Upper lobe of left lung (tissue), 6 donors: ENCODE data around the gene ACY1. TPM values are rescaled to one million over a fixed set of nuclear protein-coding genes. Genes with fewer than 3 reads are reported as not detected.

Experiments used
- ATAC-seq, 2 donors: fragments of 200-7000 bp; cut with Tn5 transposase; one replicate each; pipeline ENCODE4 v1.9.1; 2022; ENCODE audit warnings: mild to moderate bottlenecking in 2 of 2, moderate library complexity in 2 of 2; ENCODE audit not compliant: low FRiP score in 2 of 2
- DNase-seq, 2 donors: peaks; one replicate each; pipeline ENCODE4 v3.0.0-alpha.2; 2019 to 2020
- H3K27ac ChIP-seq, 4 donors: fragments of 200-600 bp; sonication (generic); one replicate each; pipeline ENCODE4 v1.5.1; 2016 to 2019
- H3K27me3 ChIP-seq, 4 donors: fragments of 200-600 bp; sonication (generic); one replicate each; pipeline ENCODE4 v1.5.1; 2017 to 2019
- H3K36me3 ChIP-seq, 4 donors: fragments of 200-600 bp; sonication (generic); one replicate each; pipeline ENCODE4 v1.5.1; 2016 to 2019
- H3K4me1 ChIP-seq, 4 donors: fragments of 200-600 bp; sonication (generic); one replicate each; pipeline ENCODE4 v1.5.1; 2018 to 2019
- H3K4me3 ChIP-seq, 4 donors: fragments of 200-600 bp; sonication (generic); one replicate each; pipeline ENCODE4 v1.5.1; 2017 to 2019; ENCODE audit warnings: mild to moderate bottlenecking in 2 of 4, moderate library complexity in 1 of 4
- H3K9me3 ChIP-seq, 4 donors: fragments of 200-600 bp; sonication (generic); one replicate each; pipeline ENCODE4 v1.5.1; 2018 to 2019
- EP300 ChIP-seq, 4 donors: sonication (generic); formaldehyde crosslinking; IDR thresholded peaks; one replicate each; pipeline ENCODE4 v1.5.1; 2017; ENCODE audit warnings: antibody characterized with exemption in 4 of 4, control low read depth in 2 of 4
- POLR2A ChIP-seq, 4 donors: fragments of 450-650 bp; IDR thresholded peaks; one replicate each; pipeline ENCODE4 v1.5.1; 2016 to 2017; ENCODE audit warnings: antibody characterized with exemption in 4 of 4, mild to moderate bottlenecking in 2 of 4
- POLR2AphosphoS5 ChIP-seq, 2 donors: sonication (generic); formaldehyde crosslinking; IDR thresholded peaks; one replicate each; pipeline ENCODE4 v1.5.1; 2017; ENCODE audit warnings: antibody characterized with exemption in 2 of 2
- WGBS, 2 donors: methylation state at CpG; one replicate each; pipeline ENCODE4 v1.1.5; 2017 to 2018; 5-methylcytosine and 5-hydroxymethylcytosine counted together
- total RNA-seq, 6 donors: library from RNA; depleted of rRNA in 4 of 6; stranded (reverse); fragments of >200 nt in 4 of 6; gene quantifications; one replicate each; pipeline versions ENCODE4 v1.1.0 to v1.2.1, GENCODE V29; 2016 to 2021
- TF ChIP-seq, protein P1 (sequence below), 6 experiments: fragments of 450-650 bp in 4 of 6; fragments of 200-600 bp in 2 of 6; sonication (generic) in 2 of 6; IDR thresholded peaks; one replicate each; pipeline ENCODE4 v1.5.1; 2016 to 2019; ENCODE audit warnings: antibody characterized with exemption in 6 of 6
- donor health status: DM: no; HTN: no; CAD: no; lungs with moderate emphysema.
- donor health status: DM: no; HTN: yes; CAD: no; lungs with severe emphysema.

The ACY1 gene
- total RNA-seq, 6 donors from 2014 or later = 17.4 to 65.0 (median 35.9) TPM

DNA sequence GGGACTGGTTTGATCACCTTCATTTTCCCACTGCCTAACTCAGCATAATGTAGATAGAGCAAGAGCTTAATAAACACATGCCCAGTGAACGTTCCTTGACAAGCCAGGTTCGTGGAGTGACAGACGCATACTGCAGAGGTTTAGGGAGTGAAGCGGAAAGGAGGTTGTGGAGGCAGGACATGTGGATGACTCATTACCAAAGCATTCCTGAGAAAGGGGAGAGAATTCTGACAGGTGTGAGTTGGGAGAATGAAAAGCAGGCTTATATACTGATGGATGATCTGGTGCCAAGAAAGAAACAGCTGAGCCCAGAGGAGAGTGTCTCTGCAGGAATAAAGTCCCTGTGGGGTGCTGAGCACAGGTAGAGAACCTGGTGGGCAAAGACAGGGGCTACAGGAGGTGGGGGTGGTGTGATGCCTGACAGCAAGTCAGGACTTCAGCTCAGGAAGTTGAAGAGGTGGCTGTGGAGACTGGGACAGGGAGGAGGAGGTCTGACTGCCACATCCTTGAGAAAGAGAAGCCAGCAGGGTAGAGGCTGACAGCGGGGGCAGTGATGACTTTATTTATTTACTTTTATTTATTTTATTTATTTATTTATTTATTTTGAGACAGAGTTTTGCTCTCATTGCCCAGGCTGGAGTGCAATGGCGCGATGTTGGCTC lies 14.7 kb downstream of the ACY1 start:
- Histone ChIP-seq H3K27ac (no peak overlapping the region), H3K9me3 (no peaks in the 10 kb centered on the region), H3K36me3 (peaks cover 12 to 19% (median 16%) of the 10 kb centered on the region in 4 donors), H3K4me3 (no peak overlapping the region), H3K27me3 (no peaks in the 10 kb centered on the region), H3K4me1 (peaks cover 19 to 32% (median 26%) of the 10 kb centered on the region in 4 donors)
- 62 to 65% methylated on average over 7 of the region's 7 CpGs for WGBS, 2 donors
- no peak for DNase-seq
- ATAC-seq = no peak
- no peak for TF ChIP-seq EP300 (IDR thresholded peaks at IDR 0.05)
- TF ChIP-seq, protein P1, sequence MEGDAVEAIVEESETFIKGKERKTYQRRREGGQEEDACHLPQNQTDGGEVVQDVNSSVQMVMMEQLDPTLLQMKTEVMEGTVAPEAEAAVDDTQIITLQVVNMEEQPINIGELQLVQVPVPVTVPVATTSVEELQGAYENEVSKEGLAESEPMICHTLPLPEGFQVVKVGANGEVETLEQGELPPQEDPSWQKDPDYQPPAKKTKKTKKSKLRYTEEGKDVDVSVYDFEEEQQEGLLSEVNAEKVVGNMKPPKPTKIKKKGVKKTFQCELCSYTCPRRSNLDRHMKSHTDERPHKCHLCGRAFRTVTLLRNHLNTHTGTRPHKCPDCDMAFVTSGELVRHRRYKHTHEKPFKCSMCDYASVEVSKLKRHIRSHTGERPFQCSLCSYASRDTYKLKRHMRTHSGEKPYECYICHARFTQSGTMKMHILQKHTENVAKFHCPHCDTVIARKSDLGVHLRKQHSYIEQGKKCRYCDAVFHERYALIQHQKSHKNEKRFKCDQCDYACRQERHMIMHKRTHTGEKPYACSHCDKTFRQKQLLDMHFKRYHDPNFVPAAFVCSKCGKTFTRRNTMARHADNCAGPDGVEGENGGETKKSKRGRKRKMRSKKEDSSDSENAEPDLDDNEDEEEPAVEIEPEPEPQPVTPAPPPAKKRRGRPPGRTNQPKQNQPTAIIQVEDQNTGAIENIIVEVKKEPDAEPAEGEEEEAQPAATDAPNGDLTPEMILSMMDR (IDR thresholded peaks at IDR 0.05) = no peak

DNA sequence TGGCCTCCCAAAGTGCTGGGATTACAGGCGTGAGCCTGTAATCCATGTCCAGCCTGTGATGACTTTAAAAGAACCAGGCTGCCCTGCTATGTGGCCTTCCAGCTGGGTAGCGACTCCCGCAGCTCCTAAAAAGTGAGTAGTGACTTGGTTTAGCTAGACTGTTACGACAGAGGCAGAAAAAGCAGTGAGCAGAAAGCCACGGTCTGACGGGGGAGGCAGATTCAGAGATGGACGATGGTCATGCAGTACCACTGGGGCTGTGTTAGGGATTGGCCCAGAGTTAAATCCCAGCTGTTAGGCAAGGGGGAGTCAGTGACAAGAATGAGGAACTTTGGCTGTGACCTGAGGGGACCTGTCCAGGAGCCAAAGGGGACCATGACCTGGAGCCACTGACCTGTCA lies 15.4 kb downstream of the ACY1 start:
- Histone ChIP-seq H3K27me3 (no peaks in the 10 kb centered on the region), H3K4me1 (peaks cover 19 to 25% (median 21%) of the 10 kb centered on the region in 4 donors), H3K27ac (no peak overlapping the region), H3K9me3 (no peaks in the 10 kb centered on the region), H3K4me3 (no peak overlapping the region), H3K36me3 (peaks cover 9 to 12% (median 10%) of the 10 kb centered on the region in 4 donors)
- TF ChIP-seq POLR2AphosphoS5 (IDR thresholded peaks at IDR 0.05) = no peak
- 74 to 75% methylated on average over 4 to 7 of the region's 7 CpGs for WGBS, 2 donors
- ATAC-seq = no peak
- no peak for DNase-seq

DNA sequence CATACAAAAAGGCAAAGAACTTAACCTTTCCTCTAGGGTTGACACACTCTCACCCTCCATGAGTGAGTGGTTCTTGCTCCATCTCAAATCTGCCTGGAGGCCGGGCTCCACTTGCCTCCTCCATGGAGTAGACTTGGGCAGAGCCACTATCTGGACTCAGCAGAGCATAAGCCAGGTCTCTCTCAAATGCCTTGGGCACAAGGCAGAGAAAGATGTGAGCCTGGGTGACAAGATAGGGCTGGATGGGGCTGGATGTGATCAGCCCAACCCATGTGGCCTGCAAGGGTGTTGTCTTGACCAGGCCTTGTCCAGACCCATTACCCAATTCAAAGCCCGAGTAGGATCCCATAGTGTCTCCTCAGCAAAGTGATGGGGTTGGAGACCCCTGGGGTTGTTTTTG lies 16.5 kb downstream of the ACY1 start:
- Histone ChIP-seq H3K9me3 (no peaks in the 10 kb centered on the region), H3K4me1 (peaks cover 9 to 27% (median 14%) of the 10 kb centered on the region in 4 donors), H3K4me3 (no peak overlapping the region), H3K27me3 (no peaks in the 10 kb centered on the region), H3K36me3 (peaks cover 0 to 1% (median under 1%) of the 10 kb centered on the region in 4 donors), H3K27ac (no peak overlapping the region)
- no peak for DNase-seq
- WGBS, 2 donors = 91 to 96% methylated on average over 2 of the region's 2 CpGs
- ATAC-seq = no peak
- no peak for TF ChIP-seq POLR2A (IDR thresholded peaks at IDR 0.05)
- TF ChIP-seq POLR2AphosphoS5 (IDR thresholded peaks at IDR 0.05) = no peak
- TF ChIP-seq, protein P1 (IDR thresholded peaks at IDR 0.05) = no peak
- TF ChIP-seq EP300 (IDR thresholded peaks at IDR 0.05) = no peak

DNA sequence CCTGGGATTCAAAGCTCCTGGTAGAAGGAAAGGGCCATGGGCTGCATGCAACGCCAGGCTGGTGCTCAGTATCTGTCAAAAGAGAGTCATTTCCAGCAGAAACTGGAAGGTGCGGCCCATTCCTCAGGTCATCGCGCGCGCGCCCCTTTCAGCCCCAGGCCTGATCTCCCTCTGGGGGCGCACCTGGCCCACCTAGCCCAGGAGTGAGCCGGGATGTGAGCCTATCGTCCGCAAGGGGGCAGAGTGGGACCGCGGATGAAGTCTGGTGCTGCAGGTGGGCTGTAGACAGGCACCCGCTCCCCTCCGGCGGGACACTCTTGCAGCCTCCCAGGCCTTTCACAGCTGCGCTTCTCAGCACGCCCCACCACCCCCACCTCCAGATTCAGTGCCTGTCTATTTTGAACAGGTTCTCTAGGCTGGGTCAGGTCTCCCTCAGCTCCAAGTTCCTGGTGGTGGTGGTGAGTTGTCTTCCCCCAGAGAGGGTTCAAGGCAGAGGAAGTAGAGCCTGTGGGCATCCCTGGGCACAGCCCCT lies 18.2 kb downstream of the ACY1 start:
- H3K9me3 ChIP-seq = no peaks in the 10 kb centered on the region
- no peak overlapping the region for H3K4me3 ChIP-seq
- DNase-seq = peak; percentile 75 to 87
- peaks cover 19 to 36% (median 24%) of the 10 kb centered on the region in 4 donors for H3K4me1 ChIP-seq
- H3K36me3 ChIP-seq = no peaks in the 10 kb centered on the region
- TF ChIP-seq, protein P1 (IDR thresholded peaks at IDR 0.05) = peak; percentile 81 to 97 (median 96)
- TF ChIP-seq POLR2AphosphoS5 (IDR thresholded peaks at IDR 0.05) = no peak
- ATAC-seq = peak; percentile 68 to 82
- H3K27me3 ChIP-seq = no peaks in the 10 kb centered on the region
- H3K27ac ChIP-seq = peak overlapping the region in 1 of 4 donors; percentile 23
- 2 to 3% methylated on average over 5 to 18 of the region's 18 CpGs for WGBS, 2 donors

DNA sequence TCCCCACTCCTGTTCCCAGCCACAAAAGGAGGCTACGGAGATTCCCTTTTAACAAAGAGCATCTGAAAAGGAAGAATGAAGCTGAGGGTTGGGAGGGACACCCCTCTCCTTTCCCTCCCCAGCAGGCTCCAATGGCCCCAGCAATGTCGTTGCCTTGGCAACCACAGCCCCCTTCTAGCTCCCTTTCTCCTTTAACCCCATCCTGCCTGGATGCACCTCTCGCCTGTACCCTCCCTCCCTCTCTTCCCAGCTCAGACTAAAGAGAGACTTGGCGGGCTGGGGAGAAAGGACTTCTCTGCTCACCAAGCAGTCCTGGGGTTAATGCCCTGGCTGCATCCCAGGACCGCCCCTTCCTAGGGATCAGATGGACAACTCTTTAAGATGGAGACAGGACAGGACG lies 19.4 kb downstream of the ACY1 start:
- no peak for DNase-seq
- no peak for ATAC-seq
- no peaks in the 10 kb centered on the region for H3K36me3 ChIP-seq
- H3K27ac ChIP-seq = no peak overlapping the region
- TF ChIP-seq POLR2AphosphoS5 (IDR thresholded peaks at IDR 0.05) (no peak), EP300 (IDR thresholded peaks at IDR 0.05) (no peak), POLR2A (IDR thresholded peaks at IDR 0.05) (no peak)
- TF ChIP-seq, protein P1 (IDR thresholded peaks at IDR 0.05) = no peak
- H3K27me3 ChIP-seq = no peaks in the 10 kb centered on the region
- H3K9me3 ChIP-seq = no peaks in the 10 kb centered on the region
- no peak overlapping the region for H3K4me3 ChIP-seq
- 74 to 83% methylated on average over 6 of the region's 6 CpGs for WGBS, 2 donors
- peaks cover 19 to 36% (median 26%) of the 10 kb centered on the region in 4 donors for H3K4me1 ChIP-seq
